ENCODE data around the gene DEGS2. TPM values are rescaled to one million over a fixed set of nuclear protein-coding genes. Genes with fewer than 3 reads are reported as not detected.

Gene DEGS2
- polyA plus RNA-seq, 2 of the 4 experiments (the other 2 are of a cell fraction) = 0.93 to 2.3 TPM

- TF ChIP-seq BCL3 (IDR thresholded peaks at IDR 0.05) (no peak), RNF2 (IDR thresholded peaks at IDR 0.05; ENCODE audit: borderline replicate concordance, low read depth) (no peak), FOSL2 (IDR thresholded peaks at IDR 0.05) (no peak), FOSL2 (CRISPR knock-in tag; IDR thresholded peaks at IDR 0.05) (no peak), KDM1A (IDR thresholded peaks at IDR 0.05; ENCODE audit: low read depth) (no peak), NPAS2 (CRISPR knock-in tag; IDR thresholded peaks at IDR 0.05; ENCODE audit: borderline replicate concordance) (no peak), MAFK (IDR thresholded peaks at IDR 0.05; ENCODE audit: partially characterized antibody) (no peak), NR3C1 (IDR thresholded peaks at IDR 0.05) (no peak), REST (IDR thresholded peaks at IDR 0.05) (no peak), POLR2AphosphoS2 (conservative IDR thresholded peaks at IDR 0.05; ENCODE audit: low read length) (no peak), HOXB13 (CRISPR knock-in tag; IDR thresholded peaks at IDR 0.05; ENCODE audit: low read depth) (no peak), POLR2A (IDR thresholded peaks at IDR 0.05; ENCODE audit: low read length) (no peak), NFE2L2 (conservative IDR thresholded peaks at IDR 0.05; ENCODE audit: low read length) (no peak)
- ATAC-seq = peak in 1 of 2 experiments; percentile 7; a peak in 2 of 6 replicates
- CTCF ChIA-PET = interaction anchor here (0.6 to 10.1 kb wide), 53 partner anchors 11 to 547 kb away, joined by 3 to 173 read pairs (median 6); partner anchors contain the start of gene EVL
Measured at GRCh38 chr14:100108840-100109593, 50.4 kb downstream of the DEGS2 start.

GRCh38 chr14:100108042-100108825, 51.2 kb downstream of the DEGS2 start:
- Histone ChIP-seq H3K9me3 (no peaks in the 10 kb centered on the region), H3K4me2 (no peak overlapping the region), H3K4me3 (no peak overlapping the region), H3K27ac (peak overlapping the region; percentile 51 to 56; a peak in 4 of 6 replicates), H3K4me1 (peaks cover 27% of the 10 kb centered on the region)
- FAIRE-seq (no peak), DNase-seq (ENCODE audit: low read depth in 1 of 2, low spot score in 1 of 2) (peak; percentile 69 to 88), ATAC-seq (peak; percentile 91 to 98)
- POLR2A ChIA-PET = no interaction called here
- WGBS (ENCODE audit: missing lambda C conversion rate) = 34% methylated on average over 13 of the region's 13 CpGs
- CTCF ChIA-PET = interaction anchor here (0.6 to 10.1 kb wide), 65 partner anchors 12 to 499 kb away, joined by 3 to 173 read pairs (median 6); partner anchors contain the start of gene EVL
- TF ChIP-seq REST (IDR thresholded peaks at IDR 0.05) = no peak
- no peak for TF ChIP-seq HES2 (IDR thresholded peaks at IDR 0.05)
- peak; percentile 97 for TF ChIP-seq SMC3 (IDR thresholded peaks at IDR 0.05)
- no peak for TF ChIP-seq NFE2L2 (conservative IDR thresholded peaks at IDR 0.05; ENCODE audit: low read length)
- TF ChIP-seq MAFK (IDR thresholded peaks at IDR 0.05; ENCODE audit: partially characterized antibody) = no peak
- TF ChIP-seq HMGXB4 (CRISPR knock-in tag; IDR thresholded peaks at IDR 0.05; ENCODE audit: borderline replicate concordance) = no peak
- peak; percentile 86 to 88 for TF ChIP-seq RAD21 (conservative IDR thresholded peaks at IDR 0.05 in 1 of 2, IDR thresholded peaks at IDR 0.05 in 1 of 2)
- no peak for TF ChIP-seq NPAS2 (CRISPR knock-in tag; IDR thresholded peaks at IDR 0.05; ENCODE audit: borderline replicate concordance)
- no peak for TF ChIP-seq BHLHE40 (IDR thresholded peaks at IDR 0.05; ENCODE audit: low read depth, low read length)
- TF ChIP-seq E2F6 (IDR thresholded peaks at IDR 0.05; ENCODE audit: borderline replicate concordance, low read depth) = peak; percentile 58; the same call in 1 of the 2 replicates
- no peak for TF ChIP-seq RFX5 (IDR thresholded peaks at IDR 0.05)
- TF ChIP-seq EHMT2 (IDR thresholded peaks at IDR 0.05; ENCODE audit: low read depth) = no peak

More at GRCh38 chr14:100108840-100109593, 50.4 kb downstream of the DEGS2 start:
- Histone ChIP-seq H3K4me3 (no peak overlapping the region), H3K4me1 (peaks cover 21% of the 10 kb centered on the region), H3K27ac (peak overlapping the region; percentile 51 to 56; a peak in 4 of 6 replicates), H3K4me2 (no peak overlapping the region), H3K9me3 (no peaks in the 10 kb centered on the region)
- WGBS (ENCODE audit: missing lambda C conversion rate) = 73% methylated on average over 9 of the region's 10 CpGs
- no peak for FAIRE-seq
- POLR2A ChIA-PET = no interaction called here
- DNase-seq (ENCODE audit: low read depth in 1 of 2, low spot score in 1 of 2) = no peak

Data from A549 (cell line).